Daoy (cell line): ENCODE results near the gene SEMA4D. TPM values are rescaled to one million over a fixed set of nuclear protein-coding genes. Genes with fewer than 3 reads are reported as not detected.
"Not testable (repeated sequence)": the region's sequence is repeated elsewhere in the genome, so short reads cannot be mapped to it uniquely, and the experiment has no call there.

ENCODE experiments used
- DNase-seq: peaks from one replicate; pipeline ENCODE4 v3.0.0-alpha.2; 2015; ENCODE audit warnings: low read depth
- total RNA-seq: library from RNA; depleted of rRNA; stranded (reverse); fragments of >200 nt; shearing (Covaris generic); gene quantifications from 2 replicates; pipeline ENCODE4 v1.2.3, GENCODE V29; 2014

The SEMA4D gene
- total RNA-seq, 1 experiment from 2014 or later = 4.5 TPM

DNA sequence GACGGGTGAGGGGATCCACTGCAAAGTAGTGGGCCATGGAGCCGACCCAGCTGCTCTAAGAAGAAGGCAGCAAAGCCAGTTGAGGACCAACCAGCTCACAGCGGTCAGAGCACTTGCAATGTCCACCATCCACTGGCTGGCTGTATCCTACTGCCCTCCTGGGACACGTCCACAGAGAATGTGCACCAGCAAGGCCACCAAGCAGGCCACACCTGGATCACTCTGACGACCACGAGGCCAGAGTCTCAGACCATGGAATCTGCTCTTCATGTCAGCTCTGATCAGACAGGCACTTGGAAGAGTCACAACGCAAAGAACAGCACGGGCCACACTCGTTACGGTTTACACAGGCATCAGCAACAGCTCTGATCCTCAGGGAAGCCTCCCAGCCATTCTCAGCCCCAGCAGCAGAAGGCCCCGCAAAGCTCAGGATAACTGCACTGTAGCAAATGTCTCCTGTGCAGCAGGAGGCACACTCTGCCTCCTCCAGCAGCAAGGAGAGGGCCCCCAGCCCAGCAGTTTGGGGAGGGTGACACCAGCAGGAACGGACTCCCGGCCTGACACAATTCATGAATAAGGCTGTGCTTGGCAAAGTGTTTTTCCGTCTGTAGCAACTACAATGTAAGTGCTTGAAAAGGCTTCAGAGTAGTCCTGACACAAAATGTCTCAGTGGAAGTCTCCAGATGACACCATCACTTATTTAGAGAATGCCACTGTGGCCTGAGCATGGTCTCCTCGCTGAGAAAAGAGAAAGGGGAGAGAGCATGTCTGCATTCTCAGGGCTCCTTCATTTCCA lies 15.7 kb downstream of the SEMA4D start:
- DNase-seq = no peak

GRCh38 chr9:89481538-89481915 lies 16.4 kb downstream of the SEMA4D start:
- DNase-seq = no peak

DNA sequence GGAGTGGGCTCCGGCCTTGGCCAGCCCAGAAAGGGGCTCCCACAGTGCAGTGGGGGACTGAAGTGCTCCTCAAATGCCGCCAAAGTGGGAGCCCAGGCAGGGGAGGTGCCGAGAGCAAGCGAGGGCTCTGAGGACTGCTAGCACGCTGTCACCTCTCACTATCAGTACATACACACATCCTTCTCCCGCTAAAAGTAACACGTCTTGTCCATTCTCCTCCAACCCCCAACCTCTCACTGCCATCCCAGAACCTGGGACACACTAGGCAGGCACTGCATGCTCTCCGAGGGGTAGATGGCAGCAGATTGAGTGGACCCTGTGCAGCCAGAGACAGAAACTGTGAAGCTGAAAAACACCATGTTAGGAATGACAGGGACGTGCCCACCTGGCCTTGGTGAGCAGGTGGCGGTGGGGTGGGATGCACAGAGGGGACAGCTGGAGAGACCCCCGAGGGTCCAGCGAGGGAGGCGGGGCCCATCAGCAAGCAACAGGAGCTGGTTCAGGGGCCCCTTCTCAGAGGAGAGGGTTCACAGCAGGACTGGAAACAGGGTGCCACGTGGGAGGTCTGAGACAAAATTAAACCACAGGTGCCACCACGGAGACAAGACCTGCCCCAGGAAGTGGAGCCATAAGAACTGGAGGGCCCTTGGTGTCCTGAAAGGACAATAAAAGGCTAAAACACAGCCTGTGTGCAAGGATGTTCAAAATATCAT lies 16.9 kb downstream of the SEMA4D start:
- no peak for DNase-seq

- not testable (repeated sequence) for DNase-seq
Observed at GRCh38 chr9:89480372-89480771, 17.5 kb downstream of the SEMA4D start.

DNA sequence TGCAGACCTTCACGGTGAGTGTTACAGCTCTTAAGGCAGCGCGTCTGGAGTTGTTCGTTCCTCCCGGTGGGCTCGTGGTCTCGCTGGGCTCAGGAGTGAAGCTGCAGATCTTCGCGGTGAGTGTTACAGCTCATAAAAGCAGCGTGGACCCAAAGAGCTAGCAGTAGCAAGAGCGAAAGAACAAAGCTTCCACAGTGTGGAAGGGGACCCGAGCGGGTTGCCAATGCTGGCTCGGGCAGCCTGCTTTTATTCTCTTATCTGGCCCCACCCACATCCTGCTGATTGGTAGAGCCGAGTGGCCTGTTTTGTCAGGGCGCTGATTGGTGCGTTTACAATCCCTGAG lies 18.3 kb downstream of the SEMA4D start:
- DNase-seq = not testable (repeated sequence)

GRCh38 chr9:89478821-89479668 lies 18.9 kb downstream of the SEMA4D start:
- DNase-seq = no peak

- peak; percentile 85 for DNase-seq
Observed at GRCh38 chr9:89477811-89478630, 19.9 kb downstream of the SEMA4D start.

DNA sequence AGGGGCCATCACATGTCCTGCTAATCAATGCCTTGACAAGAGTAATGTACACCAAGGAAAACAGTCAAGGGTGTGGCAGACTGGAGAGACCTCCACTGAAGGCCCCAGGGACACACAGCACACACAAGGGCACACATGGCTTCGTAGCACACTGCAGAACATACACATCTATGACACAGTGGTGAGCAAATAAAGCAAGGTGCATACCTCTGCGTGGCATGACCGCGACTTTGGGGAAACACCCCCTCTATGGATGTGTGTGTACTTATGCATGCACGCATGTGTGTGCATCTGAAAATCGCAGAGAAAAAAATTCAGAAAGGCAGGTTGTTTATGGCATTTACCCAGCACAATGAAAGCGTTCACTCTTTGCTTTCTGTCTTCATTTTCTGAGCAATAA lies 20.5 kb downstream of the SEMA4D start:
- DNase-seq = peak; percentile 29

DNA sequence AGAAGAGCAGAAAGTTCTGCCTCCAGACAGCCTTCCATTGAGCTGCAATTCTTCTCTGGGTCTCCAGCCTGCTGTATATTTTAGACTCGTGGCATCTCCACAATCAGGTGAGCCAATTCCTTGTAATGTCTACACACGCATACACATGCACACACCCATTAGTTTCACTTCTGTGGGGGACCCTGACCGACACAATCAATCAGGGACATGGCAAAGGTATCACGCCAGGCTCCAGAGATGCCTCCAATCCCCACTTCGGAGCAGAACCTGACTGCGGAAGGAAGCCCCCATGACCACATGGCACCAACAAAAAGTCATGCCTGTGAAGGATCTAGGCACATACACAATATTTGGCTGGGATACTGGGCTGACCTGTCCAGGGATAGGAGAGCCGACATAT lies 21.4 kb downstream of the SEMA4D start:
- DNase-seq = no peak

GRCh38 chr9:89475891-89476440 lies 21.9 kb downstream of the SEMA4D start:
- DNase-seq = no peak

GRCh38 chr9:89474939-89475338 lies 23.0 kb downstream of the SEMA4D start:
- no peak for DNase-seq

GRCh38 chr9:89473762-89474469 lies 24.0 kb downstream of the SEMA4D start:
- peak; percentile 39 for DNase-seq

DNA sequence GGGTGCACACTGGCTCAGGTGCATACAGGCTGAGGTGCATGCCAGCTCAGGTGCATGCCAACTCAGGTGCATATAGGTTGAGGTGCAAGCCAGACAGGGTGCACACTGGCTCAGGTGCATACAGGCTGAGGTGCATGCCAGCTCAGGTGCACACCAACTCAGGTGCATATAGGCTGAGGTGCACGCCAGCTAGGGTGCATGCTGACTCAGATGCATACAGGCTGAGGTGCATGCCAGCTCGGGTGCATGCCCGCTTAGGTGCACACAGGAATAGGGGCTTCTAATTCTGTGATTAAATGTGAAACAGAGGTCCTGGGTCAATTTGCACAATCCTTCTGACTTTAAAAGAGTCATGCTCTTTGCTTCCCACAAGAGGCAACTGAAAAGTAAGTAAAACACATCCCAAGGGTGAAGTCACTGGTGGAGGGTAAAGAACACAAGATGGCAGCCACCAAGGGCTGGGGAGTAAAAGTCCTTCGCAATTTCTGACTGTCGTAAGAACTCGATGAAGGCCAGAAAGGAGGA lies 26.1 kb downstream of the SEMA4D start:
- DNase-seq = not testable (repeated sequence)

DNA sequence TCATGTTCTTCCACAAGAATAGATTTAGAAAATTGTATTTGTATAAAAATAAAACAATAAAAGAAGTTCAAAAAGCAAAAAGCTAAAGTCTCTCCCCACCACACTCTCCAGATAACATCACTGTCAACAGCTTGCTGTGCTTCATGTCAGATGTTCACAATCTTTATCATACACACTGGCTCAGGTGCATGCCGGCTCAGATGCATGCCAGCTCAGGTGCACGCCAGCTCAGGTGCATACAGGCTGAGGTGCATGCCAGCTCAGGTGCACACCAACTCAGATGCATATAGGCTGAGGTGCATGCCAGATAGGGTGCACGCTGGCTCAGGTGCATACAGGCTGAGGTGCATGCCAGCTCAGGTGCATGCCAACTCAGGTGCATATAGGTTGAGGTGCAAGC lies 26.5 kb downstream of the SEMA4D start:
- no peak for DNase-seq

- DNase-seq = no peak
Observed at GRCh38 chr9:89470224-89470839, 27.6 kb downstream of the SEMA4D start.

DNA sequence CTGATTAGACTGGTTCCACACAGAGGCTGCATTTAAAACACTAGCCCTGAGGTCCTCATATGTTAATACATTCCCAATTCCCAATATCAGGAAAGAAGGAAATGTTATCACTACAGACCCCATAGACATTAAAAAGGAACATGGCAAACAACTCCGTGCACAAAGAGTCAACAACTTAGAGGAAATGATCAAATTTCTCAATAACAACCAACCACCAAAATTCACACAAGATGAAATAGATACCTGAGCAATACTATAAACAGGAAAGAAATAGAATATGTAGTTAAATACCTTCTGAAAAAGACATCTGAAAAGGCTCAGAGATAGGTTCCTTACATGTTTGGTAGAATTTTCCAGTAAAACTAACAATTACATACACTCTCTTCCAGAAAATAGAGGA lies 28.9 kb downstream of the SEMA4D start:
- DNase-seq = no peak

DNA sequence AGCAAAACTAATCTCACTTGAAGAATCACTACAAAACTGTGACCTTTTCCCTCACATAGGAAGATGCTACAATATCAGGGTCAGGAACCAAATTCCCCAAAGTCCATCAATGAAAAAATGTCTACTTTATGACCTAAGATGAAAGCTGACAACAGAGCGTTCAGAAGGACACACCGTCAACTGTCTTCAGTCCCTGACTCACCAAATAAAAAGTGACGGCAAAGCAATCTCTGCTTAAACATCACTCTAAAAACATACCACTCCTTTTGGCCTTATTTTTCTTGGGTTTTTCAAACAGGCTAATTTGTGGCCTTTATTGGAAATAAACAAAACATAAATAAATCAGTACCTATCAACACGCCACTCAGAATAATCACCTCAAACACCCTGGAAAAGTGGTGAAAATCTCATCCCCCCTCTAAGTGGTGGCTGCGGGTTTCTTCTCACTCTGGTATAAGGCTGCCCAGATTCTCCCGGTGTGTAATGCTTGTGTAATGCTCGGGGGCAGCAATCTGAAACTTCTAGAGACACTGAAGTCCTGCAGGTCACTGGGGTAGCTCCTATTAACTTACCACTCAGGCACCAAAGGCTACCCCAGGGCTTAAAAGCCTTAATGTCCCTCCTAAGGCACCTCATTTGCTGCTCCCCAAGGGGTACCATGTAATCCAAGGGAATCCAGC lies 29.5 kb downstream of the SEMA4D start:
- no peak for DNase-seq

GRCh38 chr9:89467278-89467625 lies 30.7 kb downstream of the SEMA4D start:
- DNase-seq = no peak
